ENCODE measurements around the gene FGF19.
"Not testable (repeated sequence)": the region's sequence is repeated elsewhere in the genome, so short reads cannot be mapped to it uniquely, and the experiment has no call there.

Gene FGF19

GRCh38 chr11:69696749-69697468 lies 6.9 kb downstream of the FGF19 start:
- no peak for DNase-seq (ENCODE audit: low spot score)

- DNase-seq (ENCODE audit: low spot score) = not testable (repeated sequence)
These were observed 7.8 kb downstream of the FGF19 start for GRCh38 chr11:69695995-69696394.

- no peak for DNase-seq (ENCODE audit: low spot score)
These were observed 8.2 kb downstream of the FGF19 start for GRCh38 chr11:69695581-69695980.

GRCh38 chr11:69694781-69695180 lies 9.0 kb downstream of the FGF19 start:
- no peak for DNase-seq (ENCODE audit: low spot score)

- DNase-seq (ENCODE audit: low spot score) = no peak
These were observed 11.4 kb downstream of the FGF19 start for GRCh38 chr11:69692422-69692821.

- DNase-seq (ENCODE audit: low spot score) = no peak
These were observed 12.4 kb downstream of the FGF19 start for GRCh38 chr11:69691463-69691862.

- DNase-seq (ENCODE audit: low spot score) = no peak
These were observed 14.1 kb downstream of the FGF19 start for GRCh38 chr11:69689484-69690319.

- not testable (repeated sequence) for DNase-seq (ENCODE audit: low spot score)
These were observed 15.7 kb downstream of the FGF19 start for GRCh38 chr11:69687969-69688771.

GRCh38 chr11:69686856-69687255 lies 17.0 kb downstream of the FGF19 start:
- DNase-seq (ENCODE audit: low spot score) = no peak

- no peak for DNase-seq (ENCODE audit: low spot score)
These were observed 17.4 kb downstream of the FGF19 start for GRCh38 chr11:69686452-69686851.

GRCh38 chr11:69685348-69685747 lies 18.5 kb downstream of the FGF19 start:
- DNase-seq (ENCODE audit: low spot score) = no peak

- no peak for DNase-seq (ENCODE audit: low spot score)
These were observed 19.2 kb downstream of the FGF19 start for GRCh38 chr11:69684651-69685050.

- DNase-seq (ENCODE audit: low spot score) = no peak
These were observed 20.0 kb downstream of the FGF19 start for GRCh38 chr11:69683764-69684333.

GRCh38 chr11:69682681-69683326 lies 21.0 kb downstream of the FGF19 start:
- DNase-seq (ENCODE audit: low spot score) = no peak

- DNase-seq (ENCODE audit: low spot score) = no peak
These were observed 21.6 kb downstream of the FGF19 start for GRCh38 chr11:69682221-69682620.

GRCh38 chr11:69680688-69681087 lies 23.1 kb downstream of the FGF19 start:
- DNase-seq (ENCODE audit: low spot score) = no peak

GRCh38 chr11:69677749-69678148 lies 26.1 kb downstream of the FGF19 start:
- DNase-seq (ENCODE audit: low spot score) = no peak

GRCh38 chr11:69674886-69675714 lies 28.7 kb downstream of the FGF19 start, which contains the start of gene LTO1:
Gene LTO1, minus strand, starts transcription at chr11:69675353. Its CDS starts 114 bp downstream, at chr11:69675239.
- DNase-seq (ENCODE audit: low spot score) = peak; percentile 99

GRCh38 chr11:69674267-69674885 lies 29.4 kb downstream of the FGF19 start:
- DNase-seq (ENCODE audit: low spot score) = peak; percentile 80

Data from AG20443 (cell line).